ENCODE results near the gene FHIT.

GRCh38 chr3:60967141-60967540, 284.1 kb downstream of the FHIT start:
- TF ChIP-seq CTCF (IDR thresholded peaks at IDR 0.05) (no peak), EZH2 (IDR thresholded peaks at IDR 0.05) (no peak), EZH2phosphoT487 (IDR thresholded peaks at IDR 0.05) (no peak)

Data from neural progenitor cell (in vitro differentiated cells).